Metanephros (tissue), 2 donors: ENCODE data around the gene PPP1R3E. TPM values are rescaled to one million over a fixed set of nuclear protein-coding genes. Genes with fewer than 3 reads are reported as not detected.

Source experiments
- small RNA-seq: library from RNA; depleted of rRNA; stranded (forward); fragments of <200 nt; gene quantifications from one replicate; pipeline ENCODE3, GENCODE V24; 2014; ENCODE audit warnings: low replicate concordance
- total RNA-seq: library from RNA; depleted of rRNA; stranded (reverse); fragments of >200 nt; gene quantifications from one replicate; pipeline ENCODE4 v1.2.3, GENCODE V29; 2014

Gene PPP1R3E
- 10.8 TPM for total RNA-seq

GRCh38 chr14:23302290-23303225 lies at the start of gene PPP1R3E:
Gene PPP1R3E (minus strand): TSS chr14:23302859. CDS start chr14:23302576, 283 bp downstream.

GRCh38 chr14:23320584-23321571 lies 18.2 kb upstream of the PPP1R3E start, which contains the start of gene PABPN1:
Gene PABPN1 (plus strand): TSS chr14:23321457. CDS start chr14:23321470, 13 bp downstream.

GRCh38 chr14:23306412-23307145 lies 3.9 kb upstream of the PPP1R3E start, which contains the start of gene BCL2L2:
Gene BCL2L2 (plus strand): TSS chr14:23306833. CDS start chr14:23307768, 935 bp downstream.

GRCh38 chr14:23286020-23286901 lies 16.4 kb downstream of the PPP1R3E start, which contains the start of gene HOMEZ:
Gene HOMEZ (minus strand): TSS chr14:23286132. CDS start chr14:23285952, 180 bp downstream.

Small RNA genes within 50 kb of the gene (small RNA-seq; reads per million reads assigned to genes)
- not detected for gene RNU6-1046P

Other genes with a start within 250 kb of the PPP1R3E start
- gene CDH24, start 245.3 kb downstream of the PPP1R3E start, total RNA-seq: 18.1 TPM
- gene ACIN1, start 207.7 kb downstream of the PPP1R3E start, total RNA-seq: 120 TPM
- gene C14orf119, start 207.4 kb downstream of the PPP1R3E start, total RNA-seq: 28.4 TPM
- gene CIROP, start 197.9 kb downstream of the PPP1R3E start, total RNA-seq: not detected
- 1.1 TPM for gene CEBPE, start 183.6 kb downstream of the PPP1R3E start, total RNA-seq
- gene SLC7A8, start 119.2 kb downstream of the PPP1R3E start, total RNA-seq: 50.2 TPM
- gene RNF212B, start 64.9 kb downstream of the PPP1R3E start, total RNA-seq: 0.18 TPM
- 8.9 TPM for gene HOMEZ, start 16.7 kb downstream of the PPP1R3E start, total RNA-seq
- gene BCL2L2, start 4.0 kb upstream of the PPP1R3E start, total RNA-seq: 33.3 TPM
- gene PABPN1, start 18.6 kb upstream of the PPP1R3E start, total RNA-seq: 87.1 TPM
- gene SLC22A17, start 50.0 kb upstream of the PPP1R3E start, total RNA-seq: 81.9 TPM
- gene EFS, start 62.3 kb upstream of the PPP1R3E start, total RNA-seq: 35.5 TPM
- gene IL25, start 70.0 kb upstream of the PPP1R3E start, total RNA-seq: not detected
- 3.7 TPM for gene CMTM5, start 74.2 kb upstream of the PPP1R3E start, total RNA-seq
- gene MYH6, start 105.4 kb upstream of the PPP1R3E start, total RNA-seq: 0.64 TPM
- 55.8 TPM for gene MYH7, start 132.8 kb upstream of the PPP1R3E start, total RNA-seq
- gene NGDN, start 166.8 kb upstream of the PPP1R3E start, total RNA-seq: 38.9 TPM
- 1.3 TPM for gene ZFHX2, start 248.9 kb upstream of the PPP1R3E start, total RNA-seq